UCSD-AML1 (cell line): ENCODE measurements around the gene CACNA2D1.

Source experiments
- DNase-seq: peaks from one replicate; lab custom pipeline; 2025; ENCODE audit not compliant: unreplicated experiment; lab: John Stamatoyannopoulos, UW

The CACNA2D1 gene

DNA sequence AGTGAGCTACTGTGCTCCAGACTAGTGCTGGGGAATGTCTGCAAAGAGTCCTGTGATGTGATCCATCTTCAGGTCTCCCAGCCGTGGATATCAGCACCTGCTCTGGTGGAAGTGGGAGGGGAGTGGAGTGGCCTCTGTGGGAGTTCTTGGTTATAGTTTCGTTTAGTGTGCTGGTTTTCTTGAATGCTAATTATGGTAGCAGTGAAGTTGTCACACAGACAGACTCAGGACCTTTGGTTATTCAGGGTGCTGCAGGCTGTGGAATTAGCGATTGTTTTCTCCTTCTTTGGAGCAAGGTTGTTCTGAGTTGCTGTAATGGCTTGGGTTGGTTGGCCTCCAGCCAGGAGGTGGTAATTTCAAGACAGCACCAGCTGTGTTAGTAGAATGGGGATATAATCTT, 541.0 kb downstream of the CACNA2D1 start:
- no peak for DNase-seq
